Upper lobe of left lung (tissue), 4 donors: ENCODE measurements around the gene TM4SF18.

Experiments
- CTCF ChIP-seq, 6 experiments: fragments of 450-650 bp in 4 of 6; fragments of 200-600 bp in 2 of 6; sonication (generic) in 2 of 6; IDR thresholded peaks; one replicate each; pipeline ENCODE4 v1.5.1; 2016 to 2019; ENCODE audit warnings: antibody characterized with exemption in 6 of 6
- EP300 ChIP-seq, 4 donors: sonication (generic); formaldehyde crosslinking; IDR thresholded peaks; one replicate each; pipeline ENCODE4 v1.5.1; 2017; ENCODE audit warnings: antibody characterized with exemption in 4 of 4, control low read depth in 2 of 4
- POLR2A ChIP-seq, 4 donors: fragments of 450-650 bp; IDR thresholded peaks; one replicate each; pipeline ENCODE4 v1.5.1; 2016 to 2017; ENCODE audit warnings: antibody characterized with exemption in 4 of 4, mild to moderate bottlenecking in 2 of 4
- POLR2AphosphoS5 ChIP-seq, 2 donors: sonication (generic); formaldehyde crosslinking; IDR thresholded peaks; one replicate each; pipeline ENCODE4 v1.5.1; 2017; ENCODE audit warnings: antibody characterized with exemption in 2 of 2

GRCh38 chr3:149342413-149343380 is 9.3 kb upstream of the TM4SF18 start:
- TF ChIP-seq POLR2A (IDR thresholded peaks at IDR 0.05) (no peak), CTCF (IDR thresholded peaks at IDR 0.05) (no peak), EP300 (IDR thresholded peaks at IDR 0.05) (no peak), POLR2AphosphoS5 (IDR thresholded peaks at IDR 0.05) (no peak)
